ENCODE measurements around the gene SLC17A9.
"Not testable (repeated sequence)": the region's sequence is repeated elsewhere in the genome, so short reads cannot be mapped to it uniquely, and the experiment has no call there.

GRCh38 chr20:62960446-62961309 lies 8.2 kb downstream of the SLC17A9 start:
- TF ChIP-seq CTCF, POLR2A (IDR thresholded peaks at IDR 0.05): not testable (repeated sequence)

Measured in adrenal gland (tissue), 5 donors.